Choroid plexus epithelial cell (primary cell): Measurements from ENCODE around the gene CGGBP1.

ENCODE experiments used
- DNase-seq: peaks from one replicate; pipeline ENCODE4 v3.0.0-alpha.2; 2010; ENCODE audit warnings: low read depth
- H3K4me3 ChIP-seq: 2 replicates; pipeline ENCODE4 v1.5.1; 2011; ENCODE audit warnings: low read depth, mild to moderate bottlenecking, control low read depth, low read length, moderate library complexity
- CTCF ChIP-seq: conservative IDR thresholded peaks from 2 replicates; pipeline ENCODE4 v1.5.1; 2011; ENCODE audit warnings: low read depth, mild to moderate bottlenecking, control low read depth, inconsistent platforms, low read length, moderate library complexity

CGGBP1 gene

GRCh38 chr3:88058581-88059379, at the start of gene CGGBP1, which contains the start of gene ZNF654:
Gene CGGBP1 (minus strand): TSS chr3:88059005. CDS start chr3:88055976, 3,029 bp downstream.
Gene ZNF654 (plus strand): TSS chr3:88059255. CDS start chr3:88059320, 65 bp downstream.
- TF ChIP-seq CTCF = no peak
- peak; percentile 100 for DNase-seq
- H3K4me3 ChIP-seq = peak within 1 kb of the TSS; percentile 91

GRCh38 chr3:88105325-88105724, 46.5 kb upstream of the CGGBP1 start:
- no peak for TF ChIP-seq CTCF
- peak; percentile 41 for DNase-seq
- no peak overlapping the region for H3K4me3 ChIP-seq

GRCh38 chr3:88101142-88101541, 42.3 kb upstream of the CGGBP1 start:
- peak; percentile 6 for DNase-seq
- no peak overlapping the region for H3K4me3 ChIP-seq
- no peak for TF ChIP-seq CTCF

GRCh38 chr3:88093266-88093665, 34.5 kb upstream of the CGGBP1 start:
- TF ChIP-seq CTCF = no peak
- DNase-seq = no peak
- H3K4me3 ChIP-seq = no peak overlapping the region

- no peak for TF ChIP-seq CTCF
- no peak for DNase-seq
These were observed 33.5 kb upstream of the CGGBP1 start for GRCh38 chr3:88092270-88092669.

GRCh38 chr3:88090681-88091080, 31.9 kb upstream of the CGGBP1 start:
- no peak overlapping the region for H3K4me3 ChIP-seq
- no peak for TF ChIP-seq CTCF
- no peak for DNase-seq

More at GRCh38 chr3:88092270-88092669, 33.5 kb upstream of the CGGBP1 start:
- H3K4me3 ChIP-seq = no peak overlapping the region

GRCh38 chr3:88084097-88084501, 25.3 kb upstream of the CGGBP1 start:
- H3K4me3 ChIP-seq = no peak overlapping the region
- no peak for DNase-seq
- TF ChIP-seq CTCF = no peak
